ENCODE measurements around the gene DFFB. TPM values are rescaled to one million over a fixed set of nuclear protein-coding genes. Genes with fewer than 3 reads are reported as not detected.

Gene DFFB
- total and polyA plus RNA-seq, 4 experiments from 2014 or later, result 8.2 to 26.1 (median 18.1) TPM

DNA sequence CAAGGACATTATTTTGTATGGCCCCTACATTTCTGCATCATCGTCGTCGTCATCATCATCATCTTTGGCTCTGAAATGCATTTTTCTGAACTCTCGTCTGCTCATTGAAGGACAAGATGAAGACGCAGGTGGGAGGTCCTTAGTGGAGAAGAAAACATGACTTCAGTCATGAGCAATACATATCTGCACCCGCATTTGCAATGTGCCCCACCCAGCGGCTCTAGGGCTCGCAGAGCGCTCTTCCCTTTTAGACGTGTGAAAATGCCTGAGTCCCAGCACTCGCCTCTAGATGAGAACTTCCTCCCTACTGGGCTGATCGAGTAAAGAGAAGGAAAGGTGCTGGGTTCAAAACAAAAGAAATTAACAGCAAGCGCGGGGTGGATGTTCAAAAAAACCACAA lies 32.7 kb downstream of the DFFB start:
- Mint-ChIP-seq H3K4me1 (peaks cover 15 to 16% (median 16%) of the 10 kb centered on the region in 4 donors), H3K9me3 (no peaks in the 10 kb centered on the region), H3K27ac (peak overlapping the region; percentile 85 to 95 (median 90)), H3K4me3 (peak overlapping the region; percentile 62 to 89 (median 70)), H3K36me3 (peaks cover 24 to 46% of the 10 kb centered on the region in 2 donors), H3K27me3 (no peaks in the 10 kb centered on the region)
- intact Hi-C loops (cut with micrococcal nuclease), result loop anchor here (1.0 kb wide), 1 partner anchor 10 kb away; the partner anchor contains the start of gene C1orf174
- peak overlapping the region; percentile 7 to 26 for H3K4me3 ChIP-seq (ENCODE audit: low read length in 2 of 2)
- DNase-seq, result peak in 3 of 5 donors; percentile 19 to 48 (median 29)
- POLR2A ChIA-PET (ENCODE audit: partially characterized antibody), result interaction anchor here (1.4 to 2.8 kb wide), 2 partner anchors 10 to 34 kb away, joined by 3 to 19 read pairs; partner anchors contain the start of gene C1orf174
- CTCF ChIA-PET (ENCODE audit: partially characterized antibody), result interaction anchor here (1.8 kb wide), 1 partner anchor 10 kb away, joined by 8 read pairs; the partner anchor contains the start of gene C1orf174
- H3K27me3 ChIP-seq (ENCODE audit: insufficient read depth, low read length), result no peaks in the 10 kb centered on the region
- H3K9me3 ChIP-seq (ENCODE audit: control insufficient read depth in 1 of 2, low read length in 2 of 2), result no peaks in the 10 kb centered on the region
- peaks cover 19% of the 10 kb centered on the region for H3K4me1 ChIP-seq (ENCODE audit: insufficient read depth, low read length)
- H3K36me3 ChIP-seq (ENCODE audit: insufficient read depth, low read length), result peaks cover 31% of the 10 kb centered on the region
- peak overlapping the region; percentile 44 for H3K27ac ChIP-seq (ENCODE audit: low read depth, low read length)

DNA sequence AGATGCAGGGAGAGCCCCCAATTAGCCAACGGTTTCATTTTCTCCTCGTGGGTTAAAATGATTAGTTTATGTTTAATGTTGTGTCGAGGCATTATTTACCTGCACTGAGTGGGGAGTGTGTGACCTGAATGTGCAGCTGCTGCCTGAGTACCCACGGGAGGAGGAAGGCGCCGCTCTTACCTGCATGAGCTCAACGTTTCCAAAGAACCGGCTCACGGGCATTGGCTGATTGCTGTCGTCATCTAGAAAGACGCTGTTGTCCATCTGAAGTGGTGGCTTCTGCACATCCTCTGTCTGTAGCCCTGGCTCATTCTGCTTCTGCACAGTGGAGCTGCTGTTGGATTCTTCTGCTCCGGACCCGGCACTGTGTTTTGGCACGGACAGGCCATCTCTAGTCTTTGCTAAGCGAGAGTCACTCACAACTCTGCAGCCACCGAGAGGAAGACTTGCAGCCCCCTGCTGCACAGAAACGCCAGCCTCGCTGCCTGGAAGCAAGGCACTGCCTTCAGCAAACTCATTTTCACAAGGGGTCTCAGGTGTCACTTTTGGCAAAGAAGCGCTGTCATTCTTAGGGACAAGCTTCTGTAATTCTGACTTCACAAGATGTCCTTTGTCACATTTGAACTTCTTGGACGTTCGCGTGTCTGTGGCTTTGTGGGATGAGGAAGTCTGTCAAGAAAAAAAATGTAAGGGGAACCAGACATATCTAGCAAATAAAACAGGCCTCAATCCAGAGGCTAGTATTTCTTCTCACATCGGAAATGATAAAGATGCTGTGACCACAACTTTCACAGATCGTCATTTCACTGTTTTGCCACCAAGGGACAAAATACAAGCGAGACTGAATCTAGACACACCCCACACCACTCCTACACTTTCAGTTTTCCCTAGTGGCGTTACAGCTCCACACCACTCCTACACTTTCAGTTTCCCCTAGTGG lies 33.4 kb downstream of the DFFB start:
- Mint-ChIP-seq H3K4me1 (peaks cover 16 to 17% (median 16%) of the 10 kb centered on the region in 4 donors), H3K27me3 (no peaks in the 10 kb centered on the region), H3K4me3 (peak overlapping the region; percentile 62 to 89 (median 70)), H3K36me3 (peaks cover 22 to 52% of the 10 kb centered on the region in 2 donors), H3K9me3 (no peaks in the 10 kb centered on the region), H3K27ac (peak overlapping the region; percentile 85 to 95 (median 90))
- no peaks in the 10 kb centered on the region for H3K9me3 ChIP-seq (ENCODE audit: control insufficient read depth in 1 of 2, low read length in 2 of 2)
- peak in 4 of 5 donors; percentile 24 to 69 (median 44) for DNase-seq
- intact Hi-C loops (cut with micrococcal nuclease), result loop anchor here (1.0 kb wide), 1 partner anchor 10 kb away; the partner anchor contains the start of gene C1orf174
- no peaks in the 10 kb centered on the region for H3K27me3 ChIP-seq (ENCODE audit: insufficient read depth, low read length)
- CTCF ChIA-PET (ENCODE audit: partially characterized antibody), result interaction anchor here (0.8 to 1.8 kb wide), 2 partner anchors 9 to 32 kb away, joined by 3 to 8 read pairs; partner anchors contain the start of gene C1orf174
- POLR2A ChIA-PET (ENCODE audit: partially characterized antibody), result interaction anchor here (1.4 to 2.8 kb wide), 2 partner anchors 9 to 34 kb away, joined by 3 to 19 read pairs; partner anchors contain the start of gene C1orf174
- peaks cover 28% of the 10 kb centered on the region for H3K36me3 ChIP-seq (ENCODE audit: insufficient read depth, low read length)
- peak overlapping the region; percentile 44 for H3K27ac ChIP-seq (ENCODE audit: low read depth, low read length)
- peaks cover 19% of the 10 kb centered on the region for H3K4me1 ChIP-seq (ENCODE audit: insufficient read depth, low read length)
- H3K4me3 ChIP-seq (ENCODE audit: low read length in 2 of 2), result peak overlapping the region; percentile 7 to 26

DNA sequence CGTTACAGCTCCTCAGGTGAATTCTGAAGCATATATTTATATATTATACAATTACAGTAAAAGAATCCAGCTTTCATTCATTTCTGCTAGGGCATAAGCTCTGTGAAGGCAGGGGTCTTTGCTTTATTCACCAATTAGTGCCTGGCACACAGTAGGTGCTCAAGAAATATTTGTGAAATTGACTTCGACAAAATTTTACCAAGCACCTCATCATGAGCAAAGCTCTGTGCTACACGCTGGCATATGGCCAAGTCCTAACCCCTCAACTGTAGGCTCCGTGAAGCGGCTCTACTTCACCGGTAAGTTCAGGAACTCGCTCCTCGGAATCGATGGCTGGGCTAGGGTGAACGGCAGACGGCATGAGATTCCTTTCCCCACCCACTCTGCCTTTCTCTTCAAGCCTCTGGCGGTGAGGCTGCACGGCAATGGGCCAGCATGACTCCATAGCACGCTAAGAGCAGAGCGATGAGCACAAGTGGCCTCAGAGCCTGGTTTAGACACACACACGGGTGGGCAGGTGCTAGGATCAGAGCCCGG lies 34.1 kb downstream of the DFFB start:
- H3K27me3 Mint-ChIP-seq, result no peaks in the 10 kb centered on the region
- ChIA-PET POLR2A (ENCODE audit: partially characterized antibody) (interaction anchor here (1.4 to 2.8 kb wide), 2 partner anchors 9 to 35 kb away, joined by 3 to 19 read pairs; partner anchors contain the start of gene C1orf174), CTCF (ENCODE audit: partially characterized antibody) (interaction anchor here (0.8 to 1.8 kb wide), 2 partner anchors 8 to 33 kb away, joined by 3 to 8 read pairs; partner anchors contain the start of gene C1orf174)
- Histone ChIP-seq H3K27ac (ENCODE audit: low read depth, low read length) (peak overlapping the region; percentile 44), H3K4me1 (ENCODE audit: insufficient read depth, low read length) (peaks cover 20% of the 10 kb centered on the region), H3K4me3 (ENCODE audit: low read length in 2 of 2) (no peak overlapping the region), H3K9me3 (ENCODE audit: control insufficient read depth in 1 of 2, low read length in 2 of 2) (no peaks in the 10 kb centered on the region), H3K36me3 (ENCODE audit: insufficient read depth, low read length) (peaks cover 24% of the 10 kb centered on the region), H3K27me3 (ENCODE audit: insufficient read depth, low read length) (no peaks in the 10 kb centered on the region)
- H3K4me1 Mint-ChIP-seq, result peaks cover 16 to 24% (median 19%) of the 10 kb centered on the region in 4 donors
- H3K9me3 Mint-ChIP-seq, result no peaks in the 10 kb centered on the region
- H3K27ac Mint-ChIP-seq, result peak overlapping the region; percentile 9 to 85 (median 70)
- intact Hi-C loops (cut with micrococcal nuclease), result no loop called here
- peaks cover 22 to 54% of the 10 kb centered on the region in 2 donors for H3K36me3 Mint-ChIP-seq
- DNase-seq, result no peak
- H3K4me3 Mint-ChIP-seq, result peak overlapping the region in 3 of 8 donors; percentile 65 to 89 (median 75)

DNA sequence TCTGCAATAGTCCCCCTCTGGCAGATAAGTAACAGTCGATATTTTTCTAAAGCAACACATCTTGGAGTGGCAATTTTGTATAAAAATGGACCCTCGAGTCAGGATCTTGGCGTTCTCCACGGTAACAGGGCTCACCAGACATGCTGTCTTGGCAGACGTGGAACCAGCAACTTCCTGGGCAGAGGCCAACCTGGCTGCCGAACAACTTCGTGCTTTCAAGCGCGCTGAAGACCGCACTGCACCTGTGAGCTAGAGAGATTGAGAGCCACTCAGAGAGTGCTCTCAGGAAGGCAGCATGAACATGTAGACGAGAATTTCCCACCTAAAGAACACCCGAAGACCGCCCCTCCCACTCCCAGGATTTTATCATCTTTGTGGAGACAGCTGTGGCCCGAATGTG lies 35.5 kb downstream of the DFFB start:
- Histone ChIP-seq H3K36me3 (ENCODE audit: insufficient read depth, low read length) (peaks cover 17% of the 10 kb centered on the region), H3K27me3 (ENCODE audit: insufficient read depth, low read length) (no peaks in the 10 kb centered on the region), H3K4me1 (ENCODE audit: insufficient read depth, low read length) (peaks cover 23% of the 10 kb centered on the region), H3K27ac (ENCODE audit: low read depth, low read length) (no peak overlapping the region), H3K4me3 (ENCODE audit: low read length in 2 of 2) (no peak overlapping the region), H3K9me3 (ENCODE audit: control insufficient read depth in 1 of 2, low read length in 2 of 2) (no peaks in the 10 kb centered on the region)
- ChIA-PET CTCF (ENCODE audit: partially characterized antibody) (no interaction called here), POLR2A (ENCODE audit: partially characterized antibody) (no interaction called here)
- intact Hi-C loops (cut with micrococcal nuclease), result no loop called here
- DNase-seq, result no peak
- Mint-ChIP-seq H3K4me1 (peaks cover 19 to 35% (median 23%) of the 10 kb centered on the region in 4 donors), H3K27ac (peak overlapping the region in 5 of 7 donors; percentile 17 to 51 (median 42)), H3K9me3 (peaks cover 0 to 10% (median 4%) of the 10 kb centered on the region in 8 donors), H3K27me3 (no peaks in the 10 kb centered on the region), H3K36me3 (peaks cover 29 to 53% of the 10 kb centered on the region in 2 donors), H3K4me3 (no peak overlapping the region)

DNA sequence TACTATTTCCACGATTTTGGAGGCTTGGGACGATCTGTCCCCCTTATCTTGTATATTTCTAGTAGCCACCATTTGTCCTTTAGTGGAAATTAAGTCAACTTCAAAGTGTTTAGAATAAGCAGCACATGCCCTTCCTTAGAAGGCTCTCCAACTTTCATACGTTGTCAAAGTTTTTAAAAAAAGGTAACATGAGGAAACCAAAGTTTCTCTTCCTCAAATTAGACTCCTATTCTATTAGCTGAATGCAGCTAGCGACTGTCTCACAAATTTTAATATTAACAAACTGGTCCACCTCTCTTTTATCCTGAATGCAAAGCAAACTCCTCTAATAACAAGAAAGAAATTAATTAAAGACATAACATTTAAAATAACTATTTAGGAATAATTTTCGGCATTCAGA lies 35.9 kb downstream of the DFFB start:
- H3K27me3 Mint-ChIP-seq, result no peaks in the 10 kb centered on the region
- no peak for DNase-seq
- H3K4me3 ChIP-seq (ENCODE audit: low read length in 2 of 2), result no peak overlapping the region
- H3K4me1 ChIP-seq (ENCODE audit: insufficient read depth, low read length), result peaks cover 23% of the 10 kb centered on the region
- POLR2A ChIA-PET (ENCODE audit: partially characterized antibody), result interaction anchor here (0.8 kb wide), 1 partner anchor 10 kb away, joined by 3 read pairs; no protein-coding TSS in a partner anchor
- no peak overlapping the region for H3K27ac ChIP-seq (ENCODE audit: low read depth, low read length)
- intact Hi-C loops (cut with micrococcal nuclease), result no loop called here
- H3K27ac Mint-ChIP-seq, result peak overlapping the region in 1 of 7 donors; percentile 22
- no peaks in the 10 kb centered on the region for H3K9me3 ChIP-seq (ENCODE audit: control insufficient read depth in 1 of 2, low read length in 2 of 2)
- peaks cover 27 to 49% of the 10 kb centered on the region in 2 donors for H3K36me3 Mint-ChIP-seq
- H3K4me1 Mint-ChIP-seq, result peaks cover 19 to 39% (median 25%) of the 10 kb centered on the region in 4 donors
- H3K36me3 ChIP-seq (ENCODE audit: insufficient read depth, low read length), result peaks cover 14% of the 10 kb centered on the region
- H3K9me3 Mint-ChIP-seq, result peaks cover 0 to 14% (median 7%) of the 10 kb centered on the region in 8 donors
- no peak overlapping the region for H3K4me3 Mint-ChIP-seq
- CTCF ChIA-PET (ENCODE audit: partially characterized antibody), result no interaction called here
- H3K27me3 ChIP-seq (ENCODE audit: insufficient read depth, low read length), result no peaks in the 10 kb centered on the region

DNA sequence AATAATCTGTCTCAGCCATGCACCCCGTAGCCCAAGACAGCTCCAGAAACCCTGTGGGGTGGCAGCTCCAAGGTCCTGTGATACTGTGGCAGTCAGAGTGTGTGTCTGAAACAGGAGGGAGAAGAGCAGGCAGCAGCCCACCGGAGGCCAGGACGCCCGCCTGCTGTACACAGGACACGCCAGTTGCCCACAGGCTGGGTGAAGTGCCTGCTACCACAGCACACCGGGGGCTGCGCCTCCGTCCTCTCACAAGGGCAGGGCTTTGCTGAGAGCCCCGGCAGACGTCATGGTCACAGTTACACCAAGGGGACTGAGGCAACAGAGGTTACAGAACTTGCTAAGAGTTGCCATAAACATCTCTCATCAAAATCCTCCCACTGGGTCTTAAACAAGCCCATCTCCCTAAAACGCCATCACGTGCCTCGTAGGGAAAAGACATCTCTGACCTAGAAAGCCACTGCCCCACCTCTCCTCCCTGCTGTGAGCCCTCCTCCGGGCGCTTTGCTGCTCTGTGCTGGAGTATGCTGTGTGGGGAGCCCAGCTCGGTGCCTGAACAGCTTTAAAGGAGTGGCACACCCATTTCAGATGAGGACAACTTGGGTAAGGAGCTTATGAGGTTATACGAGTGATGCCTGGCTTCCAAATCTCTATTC lies 37.5 kb downstream of the DFFB start:
- intact Hi-C loops (cut with micrococcal nuclease), result no loop called here

More for the DNA sequence above, 37.5 kb downstream of the DFFB start:
- H3K36me3 Mint-ChIP-seq, result peaks cover 29 to 49% of the 10 kb centered on the region in 2 donors
- Histone ChIP-seq H3K27ac (ENCODE audit: low read depth, low read length) (no peak overlapping the region), H3K9me3 (ENCODE audit: control insufficient read depth in 1 of 2, low read length in 2 of 2) (no peaks in the 10 kb centered on the region), H3K36me3 (ENCODE audit: insufficient read depth, low read length) (peaks cover 10% of the 10 kb centered on the region), H3K4me3 (ENCODE audit: low read length in 2 of 2) (no peak overlapping the region), H3K27me3 (ENCODE audit: insufficient read depth, low read length) (no peaks in the 10 kb centered on the region), H3K4me1 (ENCODE audit: insufficient read depth, low read length) (peaks cover 30% of the 10 kb centered on the region)
- no peak overlapping the region for H3K27ac Mint-ChIP-seq
- ChIA-PET POLR2A (ENCODE audit: partially characterized antibody) (no interaction called here), CTCF (ENCODE audit: partially characterized antibody) (no interaction called here)
- H3K4me3 Mint-ChIP-seq, result no peak overlapping the region
- no peaks in the 10 kb centered on the region for H3K27me3 Mint-ChIP-seq
- peaks cover 0 to 21% (median 11%) of the 10 kb centered on the region in 8 donors for H3K9me3 Mint-ChIP-seq
- H3K4me1 Mint-ChIP-seq, result peaks cover 21 to 51% (median 30%) of the 10 kb centered on the region in 4 donors
- DNase-seq, result no peak

Data from CD4-positive, alpha-beta memory T cell (primary cell).